ENCODE measurements around the gene PIGS.
"Not testable (repeated sequence)": the region's sequence is repeated elsewhere in the genome, so short reads cannot be mapped to it uniquely, and the experiment has no call there.

The PIGS gene

GRCh38 chr17:28579526-28579925, 8.2 kb upstream of the PIGS start:
- in situ Hi-C loops (cut with MboI; ENCODE audit: low sequenced_read_pairs): no loop called here

GRCh38 chr17:28578246-28579195, 7.2 kb upstream of the PIGS start:
- in situ Hi-C loops (cut with MboI; ENCODE audit: low sequenced_read_pairs): no loop called here

- in situ Hi-C loops (cut with MboI; ENCODE audit: low sequenced_read_pairs): no loop called here
These were observed 6.1 kb upstream of the PIGS start for GRCh38 chr17:28577466-28577824.

GRCh38 chr17:28576758-28577465, 5.6 kb upstream of the PIGS start, which contains the start of gene ALDOC:
TSS of gene ALDOC (minus strand) at chr17:28576895. CDS start at chr17:28575532, 1,363 bp downstream.
- in situ Hi-C loops (cut with MboI; ENCODE audit: low sequenced_read_pairs): no loop called here

- in situ Hi-C loops (cut with MboI; ENCODE audit: low sequenced_read_pairs): not testable (repeated sequence)
These were observed 4.7 kb upstream of the PIGS start for GRCh38 chr17:28576016-28576415.

- in situ Hi-C loops (cut with MboI; ENCODE audit: low sequenced_read_pairs): no loop called here
These were observed 3.9 kb upstream of the PIGS start for GRCh38 chr17:28575126-28575795.

GRCh38 chr17:28574526-28574925, 3.2 kb upstream of the PIGS start:
- in situ Hi-C loops (cut with MboI; ENCODE audit: low sequenced_read_pairs): no loop called here

GRCh38 chr17:28573966-28574480, 2.7 kb upstream of the PIGS start:
- in situ Hi-C loops (cut with MboI; ENCODE audit: low sequenced_read_pairs): no loop called here

GRCh38 chr17:28573521-28573920, 2.2 kb upstream of the PIGS start:
- in situ Hi-C loops (cut with MboI; ENCODE audit: low sequenced_read_pairs): no loop called here

GRCh38 chr17:28573040-28573380, 1.7 kb upstream of the PIGS start:
- in situ Hi-C loops (cut with MboI; ENCODE audit: low sequenced_read_pairs): no loop called here

GRCh38 chr17:28572259-28573039, 1.1 kb upstream of the PIGS start:
- in situ Hi-C loops (cut with MboI; ENCODE audit: low sequenced_read_pairs): no loop called here

- in situ Hi-C loops (cut with MboI; ENCODE audit: low sequenced_read_pairs): no loop called here
These were observed 486 bp downstream of the PIGS start for GRCh38 chr17:28570716-28571360.

- in situ Hi-C loops (cut with MboI; ENCODE audit: low sequenced_read_pairs): no loop called here
These were observed 1.9 kb downstream of the PIGS start for GRCh38 chr17:28569446-28569845.

- in situ Hi-C loops (cut with MboI; ENCODE audit: low sequenced_read_pairs): no loop called here
These were observed 3.7 kb downstream of the PIGS start for GRCh38 chr17:28567604-28568003.

GRCh38 chr17:28563475-28563874, 7.8 kb downstream of the PIGS start:
- in situ Hi-C loops (cut with MboI; ENCODE audit: low sequenced_read_pairs): no loop called here

- in situ Hi-C loops (cut with MboI; ENCODE audit: low sequenced_read_pairs): no loop called here
These were observed 16.3 kb downstream of the PIGS start for GRCh38 chr17:28555022-28555421.

GRCh38 chr17:28554565-28554964, 16.8 kb downstream of the PIGS start:
- in situ Hi-C loops (cut with MboI; ENCODE audit: low sequenced_read_pairs): no loop called here

- in situ Hi-C loops (cut with MboI; ENCODE audit: low sequenced_read_pairs): no loop called here
These were observed 18.3 kb downstream of the PIGS start for GRCh38 chr17:28553000-28553505.

GRCh38 chr17:28552176-28552999, 18.9 kb downstream of the PIGS start, which contains the start of gene UNC119:
TSS of gene UNC119 (minus strand) at chr17:28552624. CDS start at chr17:28552557, 67 bp downstream.
- in situ Hi-C loops (cut with MboI; ENCODE audit: low sequenced_read_pairs): no loop called here

Measured in HL-60/S4 treated with retinoic acid at 250 ng/mL for 4 days and 3 days (cell line).